H9 (cell line): ENCODE data around the gene NAA10. TPM values are rescaled to one million over a fixed set of nuclear protein-coding genes. Genes with fewer than 3 reads are reported as not detected.

Source experiments
- DNase-seq: peaks from one replicate; pipeline ENCODE4 v3.0.0-alpha.2; 2017
- H2AFZ ChIP-seq: one replicate; pipeline ENCODE4 v1.6.1; 2013; ENCODE audit warnings: mild to moderate bottlenecking, low read length, control low read depth, moderate library complexity
- H2AK5ac ChIP-seq: 2 replicates; pipeline ENCODE4 v1.6.1; 2013; ENCODE audit warnings: low read length, control low read depth, mixed read lengths; ENCODE audit not compliant: insufficient read length
- H2BK120ac ChIP-seq: one replicate; pipeline ENCODE4 v1.6.1; 2013; ENCODE audit warnings: low read depth, mild to moderate bottlenecking, low read length, control low read depth, inconsistent platforms; ENCODE audit not compliant: poor library complexity, severe bottlenecking
- H2BK12ac ChIP-seq: 2 replicates; pipeline ENCODE4 v1.6.1; 2013; ENCODE audit warnings: low read length, control low read depth, mixed read lengths, low read depth; ENCODE audit not compliant: insufficient read length
- H2BK15ac ChIP-seq: 2 replicates; pipeline ENCODE4 v1.6.1; 2013; ENCODE audit warnings: low read depth, low read length, control low read depth
- H2BK20ac ChIP-seq: one replicate; pipeline ENCODE4 v1.6.1; 2013; ENCODE audit warnings: low read depth, mild to moderate bottlenecking, low read length, control low read depth, inconsistent platforms; ENCODE audit not compliant: poor library complexity, severe bottlenecking
- H2BK5ac ChIP-seq: 2 replicates; pipeline ENCODE4 v1.6.1; 2013; ENCODE audit warnings: low read length, control low read depth, mixed read lengths; ENCODE audit not compliant: insufficient read length
- H3K14ac ChIP-seq: 2 replicates; pipeline ENCODE4 v1.6.1; 2013; ENCODE audit warnings: low read length, control low read depth; ENCODE audit not compliant: insufficient read depth
- H3K18ac ChIP-seq: 2 replicates; pipeline ENCODE4 v1.6.1; 2013; ENCODE audit warnings: low read depth, mild to moderate bottlenecking, mixed read lengths, low read length, control low read depth; ENCODE audit not compliant: insufficient read length
- H3K23ac ChIP-seq: 2 replicates; pipeline ENCODE4 v1.6.1; 2013; ENCODE audit warnings: low read length, control low read depth, mixed read lengths, low read depth; ENCODE audit not compliant: insufficient read length
- H3K23me2 ChIP-seq: 2 replicates; pipeline ENCODE4 v1.6.1; 2013; ENCODE audit warnings: low read depth, mild to moderate bottlenecking, mixed read lengths, low read length, control low read depth; ENCODE audit not compliant: insufficient read length, poor library complexity, severe bottlenecking
- H3K27ac ChIP-seq: 2 replicates; pipeline ENCODE4 v1.5.1; 2013; ENCODE audit warnings: low read length, control low read depth, mixed read lengths, low read depth; ENCODE audit not compliant: insufficient read length
- H3K27me3 ChIP-seq: 2 replicates; pipeline ENCODE4 v1.6.1; 2013; ENCODE audit warnings: low read length, control low read depth, inconsistent platforms; ENCODE audit not compliant: insufficient read depth
- H3K4ac ChIP-seq: 2 replicates; pipeline ENCODE4 v1.6.1; 2013; ENCODE audit warnings: low read depth, mild to moderate bottlenecking, control low read depth, inconsistent platforms, low read length, moderate library complexity
- H3K4me1 ChIP-seq: 2 replicates; pipeline ENCODE4 v1.6.1; 2013; ENCODE audit warnings: low read length, control low read depth, inconsistent platforms; ENCODE audit not compliant: insufficient read depth
- H3K4me2 ChIP-seq: 2 replicates; pipeline ENCODE4 v1.6.1; 2013; ENCODE audit warnings: low read length, control low read depth, mixed read lengths; ENCODE audit not compliant: insufficient read length, insufficient read depth
- H3K56ac ChIP-seq: 2 replicates; pipeline ENCODE4 v1.6.1; 2013; ENCODE audit warnings: low read depth, mild to moderate bottlenecking, mixed read lengths, low read length, control low read depth; ENCODE audit not compliant: insufficient read length
- H3K79me1 ChIP-seq: 2 replicates; pipeline ENCODE4 v1.6.1; 2013; ENCODE audit warnings: low read depth, mild to moderate bottlenecking, moderate library complexity, low read length, control low read depth, inconsistent platforms; ENCODE audit not compliant: insufficient read depth, poor library complexity, severe bottlenecking
- H3K79me2 ChIP-seq: 2 replicates; pipeline ENCODE4 v1.6.1; 2013; ENCODE audit warnings: low read length, control low read depth, inconsistent platforms; ENCODE audit not compliant: insufficient read depth
- H3K9ac ChIP-seq: 2 replicates; pipeline ENCODE4 v1.6.1; 2013; ENCODE audit warnings: low read length, control low read depth, mixed read lengths; ENCODE audit not compliant: insufficient read length; ENCODE audit errors: extremely low read depth
- H3K9me3 ChIP-seq: one replicate; pipeline ENCODE4 v1.6.1; 2013; ENCODE audit warnings: low read depth, low read length, inconsistent platforms; ENCODE audit not compliant: control insufficient read depth
- H3T11ph ChIP-seq: one replicate; pipeline ENCODE4 v1.6.1; 2013; ENCODE audit warnings: mild to moderate bottlenecking, low read length, control low read depth, inconsistent platforms
- H4K20me1 ChIP-seq: one replicate; pipeline ENCODE4 v1.6.1; 2013; ENCODE audit not compliant: control insufficient read depth, insufficient read length, insufficient read depth
- H4K5ac ChIP-seq: 2 replicates; pipeline ENCODE4 v1.6.1; 2013; ENCODE audit warnings: low read depth, mild to moderate bottlenecking, mixed read lengths, low read length, control low read depth; ENCODE audit not compliant: insufficient read length
- H4K8ac ChIP-seq: replicated peaks from 2 replicates; pipeline ENCODE4 v1.6.1; 2013; ENCODE audit warnings: low read length, control low read depth, mixed read lengths, low read depth; ENCODE audit not compliant: insufficient read length
- H4K91ac ChIP-seq: 2 replicates; pipeline ENCODE4 v1.6.1; 2013; ENCODE audit warnings: low read depth, mild to moderate bottlenecking, moderate library complexity, mixed read lengths, low read length, control low read depth; ENCODE audit not compliant: insufficient read length
- H3K27ac Mint-ChIP-seq, 3 experiments: 2 replicates in 2 of 3; 3 replicates in 1 of 3; pipeline ENCODE4 v1.8.0; 2020 to 2021; ENCODE audit warnings: mixed read lengths in 3 of 3, mild to moderate bottlenecking in 1 of 3, moderate library complexity in 1 of 3
- H3K27me3 Mint-ChIP-seq: 2 replicates; pipeline ENCODE4 v1.8.0; 2021; ENCODE audit warnings: low read depth, mild to moderate bottlenecking, moderate library complexity, mixed read lengths
- H3K36me3 Mint-ChIP-seq, 3 experiments: 2 replicates in 2 of 3; 3 replicates in 1 of 3; pipeline ENCODE4 v1.8.0; 2020 to 2021; ENCODE audit warnings: low read depth in 3 of 3, mixed read lengths in 3 of 3; ENCODE audit not compliant: insufficient read depth in 1 of 3
- H3K4me1 Mint-ChIP-seq, 2 experiments: 2 replicates each; pipeline ENCODE4 v1.8.0; 2020; ENCODE audit warnings: mixed read lengths in 2 of 2
- H3K4me3 Mint-ChIP-seq, 2 experiments: 2 replicates in 1 of 2; 3 replicates in 1 of 2; pipeline ENCODE4 v1.8.0; 2020 to 2021; ENCODE audit warnings: mild to moderate bottlenecking in 2 of 2, mixed read lengths in 2 of 2, moderate library complexity in 1 of 2
- H3K9me3 Mint-ChIP-seq, 2 experiments: 2 replicates in 1 of 2; 3 replicates in 1 of 2; pipeline ENCODE4 v1.8.0; 2020; ENCODE audit warnings: mild to moderate bottlenecking in 2 of 2, mixed read lengths in 2 of 2, moderate library complexity in 1 of 2
- WGBS: extraction: QIAGEN DNeasy Blood & Tissue Kit; methylation state at CpG from one replicate; pipeline ENCODE4 v1.1.7; 2013; ENCODE audit warnings: missing lambda C conversion rate, low lambda C conversion rate, mixed read lengths; ENCODE audit not compliant: insufficient read length; ENCODE audit errors: extremely low coverage; 5-methylcytosine and 5-hydroxymethylcytosine counted together
- total RNA-seq: library from RNA; stranded (reverse); gene quantifications from 2 replicates; pipeline ENCODE4 v1.2.1, GENCODE V29; 2021
- TF ChIP-seq, protein P1 (sequence below): fragments of 200-600 bp; sonication (generic); conservative IDR thresholded peaks from 3 replicates; pipeline ENCODE4 v1.8.0; 2021; ENCODE audit warnings: antibody characterized with exemption, mild to moderate bottlenecking

Gene NAA10
- total RNA-seq, 1 experiment from 2014 or later, result 101 TPM

DNA sequence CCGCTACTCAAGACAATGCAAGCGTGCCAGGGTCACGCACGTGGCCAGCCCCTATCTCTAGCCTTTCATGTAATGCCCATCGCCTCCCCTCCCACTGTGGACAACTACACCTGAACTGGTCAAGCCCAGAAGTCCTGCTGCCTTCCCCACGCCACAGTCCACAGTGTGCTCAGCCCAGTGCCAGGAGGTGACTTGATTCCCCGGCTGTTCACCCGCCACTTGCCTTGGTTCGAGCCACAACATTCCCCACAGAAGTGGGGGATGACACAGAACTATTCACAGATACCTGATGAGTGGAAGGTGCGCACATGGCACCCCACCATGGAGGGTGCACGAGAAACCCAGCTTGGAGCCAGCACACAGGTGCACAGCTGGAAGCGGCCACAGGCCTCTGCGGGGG, 15.6 kb downstream of the NAA10 start:
- H3K23me2 ChIP-seq, result peaks cover 3% of the 10 kb centered on the region
- H3K27me3 Mint-ChIP-seq, result no peaks in the 10 kb centered on the region; the same call in none of the 2 replicates
- TF ChIP-seq, protein P1, sequence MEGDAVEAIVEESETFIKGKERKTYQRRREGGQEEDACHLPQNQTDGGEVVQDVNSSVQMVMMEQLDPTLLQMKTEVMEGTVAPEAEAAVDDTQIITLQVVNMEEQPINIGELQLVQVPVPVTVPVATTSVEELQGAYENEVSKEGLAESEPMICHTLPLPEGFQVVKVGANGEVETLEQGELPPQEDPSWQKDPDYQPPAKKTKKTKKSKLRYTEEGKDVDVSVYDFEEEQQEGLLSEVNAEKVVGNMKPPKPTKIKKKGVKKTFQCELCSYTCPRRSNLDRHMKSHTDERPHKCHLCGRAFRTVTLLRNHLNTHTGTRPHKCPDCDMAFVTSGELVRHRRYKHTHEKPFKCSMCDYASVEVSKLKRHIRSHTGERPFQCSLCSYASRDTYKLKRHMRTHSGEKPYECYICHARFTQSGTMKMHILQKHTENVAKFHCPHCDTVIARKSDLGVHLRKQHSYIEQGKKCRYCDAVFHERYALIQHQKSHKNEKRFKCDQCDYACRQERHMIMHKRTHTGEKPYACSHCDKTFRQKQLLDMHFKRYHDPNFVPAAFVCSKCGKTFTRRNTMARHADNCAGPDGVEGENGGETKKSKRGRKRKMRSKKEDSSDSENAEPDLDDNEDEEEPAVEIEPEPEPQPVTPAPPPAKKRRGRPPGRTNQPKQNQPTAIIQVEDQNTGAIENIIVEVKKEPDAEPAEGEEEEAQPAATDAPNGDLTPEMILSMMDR, result no peak

More for the DNA sequence above, 15.6 kb downstream of the NAA10 start:
- H3K9me3 Mint-ChIP-seq, result peaks cover 64 to 78% of the 10 kb centered on the region in 2 experiments
- H3K27ac Mint-ChIP-seq, result no peak overlapping the region
- H3K4ac ChIP-seq, result no peak overlapping the region
- no peaks in the 10 kb centered on the region for H4K20me1 ChIP-seq
- no peak overlapping the region for H4K91ac ChIP-seq
- no peak overlapping the region for H3K56ac ChIP-seq
- H3K9me3 ChIP-seq, result peaks cover 25% of the 10 kb centered on the region
- no peak overlapping the region for H2BK15ac ChIP-seq
- no peak overlapping the region for H4K5ac ChIP-seq
- no peak for DNase-seq
- H3K27ac ChIP-seq, result no peak overlapping the region
- no peak overlapping the region for H2BK20ac ChIP-seq
- no peak overlapping the region for H3K18ac ChIP-seq
- H3K27me3 ChIP-seq, result no peaks in the 10 kb centered on the region
- H3K14ac ChIP-seq, result no peak overlapping the region; the same call in 1 of the 2 replicates
- no peaks in the 10 kb centered on the region for H3K79me2 ChIP-seq
- H2BK120ac ChIP-seq, result no peak overlapping the region
- no peak overlapping the region for H3T11ph ChIP-seq
- no peak overlapping the region for H3K4me2 ChIP-seq
- H2BK12ac ChIP-seq, result no peak overlapping the region
- H3K79me1 ChIP-seq, result no peaks in the 10 kb centered on the region
- H3K4me1 ChIP-seq, result no peaks in the 10 kb centered on the region
- H3K9ac ChIP-seq, result no peak overlapping the region
- H3K36me3 Mint-ChIP-seq, result peaks cover 18 to 41% (median 25%) of the 10 kb centered on the region in 3 experiments
- WGBS, result no CpG with 5 or more reads among the region's 13 CpGs
- H2AFZ ChIP-seq, result no peak overlapping the region
- peaks cover 7 to 8% of the 10 kb centered on the region in 2 experiments; a peak in 2 of 4 replicates for H3K4me1 Mint-ChIP-seq
- no peak overlapping the region for H3K23ac ChIP-seq
- no peak overlapping the region for H2BK5ac ChIP-seq
- no peak overlapping the region for H2AK5ac ChIP-seq
- no peak overlapping the region for H4K8ac ChIP-seq
- no peak overlapping the region for H3K4me3 Mint-ChIP-seq
